B cell (primary cell): ENCODE data around the gene HTR3A. TPM values are rescaled to one million over a fixed set of nuclear protein-coding genes. Genes with fewer than 3 reads are reported as not detected.

Experiments
- ATAC-seq: fragments of 200-7000 bp; cut with Tn5 transposase; one replicate; pipeline ENCODE4 v1.10.0; 2021; ENCODE audit warnings: low read depth, mild to moderate bottlenecking, moderate number of reproducible peaks, moderate library complexity
- CTCF ChIA-PET: fragments of 350-600 bp; sonication (Branson Sonifier 250); formaldehyde crosslinking; loops from one replicate; lab custom pipeline; 2021; ENCODE audit warnings: antibody characterized with exemption, inconsistent platforms; lab: Charles Lee
- POLR2A ChIA-PET: fragments of 350-600 bp; sonication (Branson Sonifier 250); formaldehyde crosslinking; loops from one replicate; lab custom pipeline; 2021; ENCODE audit warnings: antibody characterized with exemption; lab: Charles Lee
- DNase-seq: peaks from one replicate; pipeline ENCODE4 v3.0.0; 2013
- H2AFZ ChIP-seq: 2 replicates; pipeline ENCODE4 v1.6.1; 2012; ENCODE audit warnings: mild to moderate bottlenecking, low read depth, low read length; ENCODE audit not compliant: insufficient read depth, poor library complexity, severe bottlenecking
- H3K27ac ChIP-seq, 2 donors: 1 replicate in 1 of 2; 2 replicates in 1 of 2; pipeline ENCODE4 v1.5.1; 2012 to 2013; ENCODE audit warnings: low read length in 2 of 2, mild to moderate bottlenecking in 2 of 2, moderate library complexity in 1 of 2
- H3K27me3 ChIP-seq, 4 experiments: fragments of 200-600 bp in 1 of 4; sonication (generic) in 1 of 4; replicated peaks in 1 of 4; 1 replicate in 2 of 4; 2 replicates in 2 of 4; pipeline versions ENCODE4 v1.6.1 to v1.7.0; 2013 to 2016; ENCODE audit warnings: low read length in 3 of 4, mild to moderate bottlenecking in 2 of 4, mixed read lengths in 1 of 4, moderate library complexity in 1 of 4; ENCODE audit not compliant: insufficient read depth in 4 of 4, control insufficient read depth in 3 of 4; ENCODE audit errors: control extremely low read depth in 1 of 4
- H3K36me3 ChIP-seq, 2 experiments: replicated peaks in 1 of 2; 1 replicate in 1 of 2; 2 replicates in 1 of 2; pipeline versions ENCODE4 v1.6.1 to v1.7.1; 2013; ENCODE audit warnings: low read length in 1 of 2; ENCODE audit not compliant: insufficient read depth in 2 of 2, control insufficient read depth in 1 of 2; ENCODE audit errors: control extremely low read depth in 1 of 2, extremely low read depth in 1 of 2
- H3K4me1 ChIP-seq, 2 donors: fragments of 200-600 bp in 1 of 2; sonication (generic) in 1 of 2; 1 replicate in 1 of 2; 2 replicates in 1 of 2; pipeline versions ENCODE4 v1.5.1 to v1.6.1; 2013 to 2017; ENCODE audit warnings: low read length in 2 of 2; ENCODE audit not compliant: control insufficient read depth in 2 of 2, insufficient read depth in 2 of 2
- H3K4me2 ChIP-seq: replicated peaks from 2 replicates; pipeline ENCODE3; 2012; ENCODE audit warnings: mild to moderate bottlenecking, low read depth, low read length; ENCODE audit not compliant: poor library complexity, severe bottlenecking
- H3K4me3 ChIP-seq, 5 experiments: fragments of 200-600 bp in 1 of 5; sonication (generic) in 1 of 5; 1 replicate in 3 of 5; 2 replicates in 2 of 5; pipeline versions ENCODE4 v1.5.1 to v1.7.0; 2011 to 2016; ENCODE audit warnings: low read length in 4 of 5, mild to moderate bottlenecking in 4 of 5, low read depth in 2 of 5, control low read depth in 1 of 5, moderate library complexity in 1 of 5; ENCODE audit not compliant: insufficient read depth in 1 of 5; ENCODE audit errors: control extremely low read depth in 1 of 5, extremely low read depth in 1 of 5
- H3K79me2 ChIP-seq: fragments of 200-600 bp; sonication (generic); one replicate; pipeline ENCODE4 v1.6.0; 2016; ENCODE audit warnings: low read length; ENCODE audit not compliant: control insufficient read depth, insufficient read depth
- H3K9ac ChIP-seq: fragments of 200-600 bp; sonication (generic); 2 replicates; pipeline ENCODE4 v1.6.1; 2017; ENCODE audit warnings: mild to moderate bottlenecking, low read length, moderate library complexity
- H3K9me3 ChIP-seq, 3 donors: one replicate each; pipeline versions ENCODE4 v1.6.1 to v1.7.1; 2013; ENCODE audit warnings: low read length in 2 of 3; ENCODE audit not compliant: control insufficient read depth in 2 of 3, insufficient read depth in 1 of 3; ENCODE audit errors: control extremely low read depth in 1 of 3
- H4K20me1 ChIP-seq: 2 replicates; pipeline ENCODE4 v1.6.0; 2012; ENCODE audit warnings: mild to moderate bottlenecking, low read length; ENCODE audit not compliant: insufficient read depth, control insufficient read depth, poor library complexity, severe bottlenecking
- H3K27ac Mint-ChIP-seq: one replicate; pipeline ENCODE4 v1.8.0; 2021; ENCODE audit warnings: mixed read lengths
- H3K27me3 Mint-ChIP-seq: one replicate; pipeline ENCODE4 v1.8.0; 2021; ENCODE audit warnings: mixed read lengths
- H3K4me1 Mint-ChIP-seq: one replicate; pipeline ENCODE4 v1.8.0; 2021; ENCODE audit warnings: mixed read lengths
- H3K4me3 Mint-ChIP-seq: one replicate; pipeline ENCODE4 v1.8.0; 2021; ENCODE audit warnings: mixed read lengths
- H3K9me3 Mint-ChIP-seq: one replicate; pipeline ENCODE4 v1.8.0; 2022; ENCODE audit warnings: mixed read lengths; ENCODE audit not compliant: insufficient read depth
- CTCF ChIP-seq: fragments of 200-600 bp; IDR thresholded peaks from one replicate; pipeline ENCODE4 v1.8.0; 2022; ENCODE audit warnings: antibody characterized with exemption, mild to moderate bottlenecking
- EZH2 ChIP-seq: IDR thresholded peaks from 2 replicates; pipeline ENCODE4 v1.6.1; 2012; ENCODE audit warnings: borderline replicate concordance, low read depth, mild to moderate bottlenecking, moderate library complexity, low read length; ENCODE audit not compliant: insufficient read depth, poor library complexity, severe bottlenecking
- WGBS: methylation state at CpG from one replicate; pipeline ENCODE4 v1.1.5; 2013; ENCODE audit warnings: missing lambda C conversion rate; ENCODE audit not compliant: insufficient coverage; 5-methylcytosine and 5-hydroxymethylcytosine counted together
- intact Hi-C: fragments of 100-400 bp; cut with micrococcal nuclease; formaldehyde crosslinking; loops from one replicate; pipeline ENCODE4 v1.10.0; 2022
- polyA plus RNA-seq: library from polyadenylated mRNA; depleted of rRNA; stranded (reverse); fragments of >200 nt; gene quantifications from 2 replicates; pipeline ENCODE4 v1.2.3, GENCODE V29; 2012
- total RNA-seq, 2 donors: library from RNA; stranded (reverse); fragments of 120-200 nt in 1 of 2; gene quantifications; 1 replicate in 1 of 2; 2 replicates in 1 of 2; pipeline versions ENCODE4 v1.2.3 to v1.2.4, GENCODE V29; 2013 to 2022

The HTR3A gene
- total and polyA plus RNA-seq, 2 donors (not counting 1 experiment from before 2014, with no cell fraction given): 8.1 to 16.1 TPM

- 3% methylated on average over 3 of the region's 6 CpGs for WGBS
- peaks cover 9% of the 10 kb centered on the region for H3K4me1 Mint-ChIP-seq
- H3K36me3 ChIP-seq: peaks cover 0 to 3% of the 10 kb centered on the region in 2 experiments
- no peak overlapping the region for H2AFZ ChIP-seq
- ATAC-seq (peak; percentile 66), DNase-seq (peak; percentile 66)
- H3K27me3 ChIP-seq: peaks cover 0 to 3% (median 0%) of the 10 kb centered on the region in 4 experiments
- intact Hi-C loops: loop anchor here (1.0 to 5.0 kb wide), 5 partner anchors 17 to 267 kb away; no protein-coding TSS in a partner anchor
- TF ChIP-seq CTCF (peak; percentile 79), EZH2 (no peak)
- no peak overlapping the region for H3K27ac ChIP-seq
- no peak overlapping the region for H3K4me3 Mint-ChIP-seq
- no peak overlapping the region for H3K4me3 ChIP-seq
- H3K4me2 ChIP-seq: no peak overlapping the region
- no peak overlapping the region for H3K9ac ChIP-seq
- H3K27me3 Mint-ChIP-seq: peaks cover 8% of the 10 kb centered on the region
- no peaks in the 10 kb centered on the region for H3K9me3 Mint-ChIP-seq
- CTCF ChIA-PET: interaction anchor here (0.6 to 19.6 kb wide), 37 partner anchors 9 to 356 kb away, joined by 3 to 592 read pairs (median 4); partner anchors contain the start of genes HTR3A and HTR3B
- H3K79me2 ChIP-seq: no peaks in the 10 kb centered on the region
- no peaks in the 10 kb centered on the region for H4K20me1 ChIP-seq
- H3K27ac Mint-ChIP-seq: no peak overlapping the region
- H3K9me3 ChIP-seq: no peaks in the 10 kb centered on the region
- POLR2A ChIA-PET: interaction anchor here (4.1 kb wide), 1 partner anchor 266 kb away, joined by 17 read pairs; no protein-coding TSS in a partner anchor
- peaks cover 7 to 20% of the 10 kb centered on the region in 2 donors for H3K4me1 ChIP-seq
These were observed 19.4 kb downstream of the HTR3A start for GRCh38 chr11:113994077-113994954.

- Histone ChIP-seq H3K4me2 (no peak overlapping the region), H3K36me3 (no peaks in the 10 kb centered on the region), H3K9ac (no peak overlapping the region), H3K79me2 (no peaks in the 10 kb centered on the region), H3K9me3 (no peaks in the 10 kb centered on the region), H3K27ac (no peak overlapping the region), H3K4me1 (peaks cover 7 to 14% of the 10 kb centered on the region in 2 donors), H4K20me1 (no peaks in the 10 kb centered on the region), H2AFZ (no peak overlapping the region), H3K27me3 (peaks cover 0 to 5% (median 1%) of the 10 kb centered on the region in 4 experiments), H3K4me3 (no peak overlapping the region)
- Mint-ChIP-seq H3K4me3 (no peak overlapping the region), H3K27me3 (peaks cover 15% of the 10 kb centered on the region), H3K4me1 (peaks cover 7% of the 10 kb centered on the region), H3K27ac (no peak overlapping the region), H3K9me3 (no peaks in the 10 kb centered on the region)
- DNase-seq: no peak
- ChIA-PET POLR2A (no interaction called here), CTCF (interaction anchor here (1.7 to 19.6 kb wide), 3 partner anchors 102 to 264 kb away, joined by 4 to 592 read pairs (median 178); no protein-coding TSS in a partner anchor)
- TF ChIP-seq CTCF (no peak), EZH2 (no peak)
- intact Hi-C loops: no loop called here
- ATAC-seq: no peak
- no CpG with 5 or more reads among the region's 3 CpGs for WGBS
These were observed 22.6 kb downstream of the HTR3A start for GRCh38 chr11:113997473-113997872.
